Uterus (tissue), 4 donors: ENCODE data around the gene HCFC1. TPM values are rescaled to one million over a fixed set of nuclear protein-coding genes. Genes with fewer than 3 reads are reported as not detected.
A peak's percentile ranks its signal among the peaks of the same experiment; 100 is the strongest.

Experiments used
- DNase-seq, 2 donors: peaks; one replicate each; pipeline ENCODE4 v3.0.0-alpha.2; 2019 to 2020
- H3K27ac ChIP-seq, 2 donors: fragments of 200-600 bp; sonication (generic); 1 replicate in 1 of 2; 2 replicates in 1 of 2; pipeline ENCODE4 v1.5.1; 2016 to 2018
- H3K27me3 ChIP-seq, 2 donors: fragments of 200-600 bp; sonication (generic); one replicate each; pipeline ENCODE4 v1.5.1; 2018 to 2019; ENCODE audit warnings: control low read depth in 1 of 2
- H3K36me3 ChIP-seq, 2 donors: fragments of 200-600 bp; sonication (generic); one replicate each; pipeline ENCODE4 v1.5.1; 2019; ENCODE audit warnings: control low read depth in 1 of 2
- H3K4me1 ChIP-seq, 2 donors: fragments of 200-600 bp; sonication (generic); one replicate each; pipeline ENCODE4 v1.5.1; 2018 to 2019; ENCODE audit warnings: control low read depth in 1 of 2
- H3K4me3 ChIP-seq, 2 donors: fragments of 200-600 bp; sonication (generic); 1 replicate in 1 of 2; 2 replicates in 1 of 2; pipeline ENCODE4 v1.5.1; 2018 to 2019; ENCODE audit warnings: mild to moderate bottlenecking in 1 of 2
- H3K9me3 ChIP-seq, 2 donors: fragments of 200-600 bp; sonication (generic); one replicate each; pipeline ENCODE4 v1.5.1; 2019; ENCODE audit warnings: control low read depth in 1 of 2
- CTCF ChIP-seq, 4 experiments: fragments of 200-600 bp in 2 of 4; fragments of 450-650 bp in 2 of 4; sonication (generic) in 2 of 4; IDR thresholded peaks; one replicate each; pipeline ENCODE4 v1.5.1; 2016 to 2019; ENCODE audit warnings: antibody characterized with exemption in 4 of 4, mild to moderate bottlenecking in 2 of 4, moderate library complexity in 1 of 4
- POLR2A ChIP-seq, 2 donors: fragments of 450-650 bp; IDR thresholded peaks; one replicate each; pipeline ENCODE4 v1.6.1; 2016; ENCODE audit warnings: antibody characterized with exemption in 2 of 2, mild to moderate bottlenecking in 1 of 2, moderate library complexity in 1 of 2
- intact Hi-C: fragments of 100-400 bp; cut with DNase I; formaldehyde crosslinking; loops from one replicate; pipeline ENCODE4 v1.15.1; 2023; ENCODE audit warnings: low total_unique reads
- total RNA-seq, 4 donors: library from RNA; depleted of rRNA in 3 of 4; stranded (reverse); fragments of >200 nt in 3 of 4; gene quantifications; one replicate each; pipeline versions ENCODE4 v1.1.0 to v1.2.4, GENCODE V29; 2014 to 2023
- donor health status: DM: yes; HTN: yes; CAD: no.

HCFC1 gene
- total RNA-seq, 4 donors from 2014 or later = 20.9 to 65.7 (median 37.3) TPM

- intact Hi-C loops = no loop called here
- Histone ChIP-seq H3K4me1 (peaks cover 3 to 8% of the 10 kb centered on the region in 2 donors), H3K9me3 (no peaks in the 10 kb centered on the region), H3K27me3 (no peaks in the 10 kb centered on the region), H3K4me3 (no peak overlapping the region), H3K36me3 (no peaks in the 10 kb centered on the region), H3K27ac (peak overlapping the region; percentile 92 to 97)
- TF ChIP-seq CTCF (IDR thresholded peaks at IDR 0.05) = no peak
- TF ChIP-seq POLR2A (IDR thresholded peaks at IDR 0.05) = no peak
- no peak for DNase-seq
Observed at GRCh38 chrX:153926552-153926857, 45.1 kb downstream of the HCFC1 start.

GRCh38 chrX:153925739-153926551, 45.7 kb downstream of the HCFC1 start, which contains the start of gene ARHGAP4:
Gene ARHGAP4 (minus strand): TSS chrX:153926264. CDS start chrX:153926202, 62 bp downstream.
- Histone ChIP-seq H3K4me3 (peak within 1 kb of the TSS in 1 of 2 donors; percentile 71), H3K27me3 (no peaks in the 10 kb centered on the region), H3K27ac (peak within 1 kb of the TSS; percentile 92 to 97), H3K9me3 (no peaks in the 10 kb centered on the region), H3K36me3 (no peaks in the 10 kb centered on the region), H3K4me1 (peaks cover 3 to 9% of the 10 kb centered on the region in 2 donors)
- no peak for TF ChIP-seq POLR2A (IDR thresholded peaks at IDR 0.05)
- TF ChIP-seq CTCF (IDR thresholded peaks at IDR 0.05) = no peak
- intact Hi-C loops = no loop called here
- DNase-seq = no peak

GRCh38 chrX:153925387-153925738, 46.3 kb downstream of the HCFC1 start:
- no peaks in the 10 kb centered on the region for H3K9me3 ChIP-seq
- no peak overlapping the region for H3K27ac ChIP-seq
- no peaks in the 10 kb centered on the region for H3K36me3 ChIP-seq
- intact Hi-C loops = no loop called here
- H3K4me1 ChIP-seq = peaks cover 3 to 9% of the 10 kb centered on the region in 2 donors
- no peaks in the 10 kb centered on the region for H3K27me3 ChIP-seq
- H3K4me3 ChIP-seq = no peak overlapping the region
- TF ChIP-seq POLR2A (IDR thresholded peaks at IDR 0.05) = no peak
- no peak for TF ChIP-seq CTCF (IDR thresholded peaks at IDR 0.05)
- DNase-seq = no peak

- TF ChIP-seq CTCF (IDR thresholded peaks at IDR 0.05) (peak in 1 of 4 experiments; percentile 16), POLR2A (IDR thresholded peaks at IDR 0.05) (no peak)
- peaks cover 3 to 9% of the 10 kb centered on the region in 2 donors for H3K4me1 ChIP-seq
- no peaks in the 10 kb centered on the region for H3K36me3 ChIP-seq
- no peak overlapping the region for H3K27ac ChIP-seq
- peak in 1 of 2 donors; percentile 55 for DNase-seq
- H3K9me3 ChIP-seq = no peaks in the 10 kb centered on the region
- no peaks in the 10 kb centered on the region for H3K27me3 ChIP-seq
- no peak overlapping the region for H3K4me3 ChIP-seq
- intact Hi-C loops = no loop called here
Observed at GRCh38 chrX:153924149-153924861, 47.3 kb downstream of the HCFC1 start.
